GM19452 (cell line): Measurements from ENCODE around the gene RPS15.
"Not testable (repeated sequence)": the region's sequence is repeated elsewhere in the genome, so short reads cannot be mapped to it uniquely, and the experiment has no call there.

Experiments
- ATAC-seq: cut with Tn5 transposase; IDR thresholded peaks from one replicate; pipeline ENCODE4 v1.9.1; 2021; ENCODE audit not compliant: unreplicated experiment

Gene RPS15

GRCh38 chr19:1433119-1434039 lies 4.8 kb upstream of the RPS15 start:
- no peak for ATAC-seq

DNA sequence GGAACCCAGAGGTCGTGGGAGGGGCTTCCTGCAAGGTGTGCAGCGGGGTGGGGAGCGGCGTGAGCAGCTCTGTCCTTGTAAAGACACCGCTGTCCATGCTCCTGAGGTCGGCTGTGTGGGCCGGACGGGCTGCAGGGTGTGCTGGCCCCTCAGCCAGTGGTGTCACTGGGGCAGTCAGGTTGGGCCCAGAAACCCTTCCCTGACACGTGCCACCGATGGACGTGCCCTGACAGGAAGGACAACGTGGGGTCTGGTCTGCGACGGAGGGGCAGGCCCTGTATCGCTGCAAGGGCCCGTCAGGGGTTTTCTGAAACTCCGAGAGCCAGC lies 4.2 kb upstream of the RPS15 start:
- ATAC-seq = no peak

GRCh38 chr19:1434577-1435060 lies 3.6 kb upstream of the RPS15 start:
- no peak for ATAC-seq

DNA sequence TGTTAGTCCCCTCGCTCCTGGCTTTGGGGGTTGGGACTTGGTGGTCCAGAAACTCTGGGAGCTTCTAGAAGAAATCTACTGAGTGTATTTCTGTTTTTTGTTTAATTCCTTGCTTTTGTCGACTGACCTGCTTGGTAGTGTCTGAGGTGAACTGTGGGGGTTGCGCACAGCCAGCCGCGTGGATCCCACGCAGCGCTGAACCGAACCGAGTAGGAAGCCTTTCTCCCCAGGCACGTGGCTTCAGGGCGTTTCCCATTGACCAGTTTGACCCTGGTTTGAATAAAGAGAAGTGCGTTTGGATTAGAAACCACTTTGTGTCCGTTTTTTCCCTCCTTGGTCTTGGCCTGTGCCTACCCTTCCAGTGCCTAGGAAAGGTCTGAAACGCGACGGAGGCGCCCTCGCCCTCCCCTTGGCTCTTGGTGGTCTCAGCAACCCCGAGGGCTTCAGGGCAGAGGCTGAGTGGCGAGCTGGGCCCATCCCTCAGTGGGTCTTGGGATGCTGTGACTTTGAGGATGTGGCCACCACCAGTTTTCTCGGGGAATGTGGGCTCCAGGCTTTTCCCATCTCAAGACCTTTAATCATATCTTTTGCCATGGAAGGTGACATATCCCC lies 2.7 kb upstream of the RPS15 start:
- no peak for ATAC-seq

DNA sequence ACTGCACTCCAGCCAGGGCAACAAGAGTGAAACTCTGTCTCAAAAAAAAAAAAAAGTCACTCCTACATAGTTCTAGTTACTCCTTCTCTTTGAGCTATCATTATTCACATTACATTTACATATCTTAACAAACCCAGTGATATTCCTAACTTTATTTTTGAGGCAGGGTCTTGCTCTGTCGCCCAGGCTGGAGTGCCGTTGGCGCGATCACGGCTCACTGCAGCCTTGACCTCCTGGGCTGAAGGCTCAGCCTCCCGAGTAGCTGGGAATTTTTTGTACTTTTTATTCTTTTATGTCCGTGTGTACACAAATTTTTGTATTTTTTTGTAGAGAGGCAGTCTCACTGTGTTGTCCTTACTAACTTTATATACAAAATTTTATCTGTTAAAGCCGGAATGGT lies 587 bp upstream of the RPS15 start:
- no peak for ATAC-seq

- no peak for ATAC-seq
These were observed 748 bp downstream of the RPS15 start for GRCh38 chr19:1438933-1439354.

DNA sequence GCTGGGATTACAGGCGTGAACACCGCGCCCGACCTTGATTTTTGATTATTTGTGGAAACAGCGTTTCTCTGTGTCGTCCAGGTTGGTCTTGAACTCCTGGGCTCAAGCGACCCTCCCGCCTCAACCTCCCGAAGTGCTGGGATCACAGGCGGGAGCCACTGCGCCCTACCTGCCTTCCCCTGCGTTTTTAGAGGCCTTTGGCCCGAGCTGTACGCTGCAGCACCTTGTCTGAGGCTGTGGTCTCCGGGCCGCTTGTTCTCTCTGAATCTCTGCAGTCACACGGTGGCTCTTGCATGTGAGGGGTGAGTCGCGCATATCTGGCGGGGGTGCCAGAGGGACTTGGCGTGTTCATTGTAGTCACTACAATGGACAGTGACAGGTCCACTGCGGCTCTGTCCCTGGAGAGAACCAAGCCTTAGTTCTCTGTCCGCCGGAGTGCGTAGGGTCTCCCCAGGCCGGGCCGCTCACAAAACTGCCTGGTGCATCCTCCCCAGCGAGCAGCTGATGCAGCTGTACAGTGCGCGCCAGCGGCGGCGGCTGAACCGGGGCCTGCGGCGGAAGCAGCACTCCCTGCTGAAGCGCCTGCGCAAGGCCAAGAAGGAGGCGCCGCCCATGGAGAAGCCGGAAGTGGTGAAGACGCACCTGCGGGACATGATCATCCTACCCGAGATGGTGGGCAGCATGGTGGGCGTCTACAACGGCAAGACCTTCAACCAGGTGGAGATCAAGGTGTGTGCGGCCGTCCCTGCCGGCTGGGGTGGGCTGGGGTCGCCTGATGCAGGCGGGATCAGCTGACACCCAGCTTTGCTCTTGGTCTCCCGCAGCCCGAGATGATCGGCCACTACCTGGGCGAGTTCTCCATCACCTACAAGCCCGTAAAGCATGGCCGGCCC lies 1.6 kb downstream of the RPS15 start:
- not testable (repeated sequence) for ATAC-seq

DNA sequence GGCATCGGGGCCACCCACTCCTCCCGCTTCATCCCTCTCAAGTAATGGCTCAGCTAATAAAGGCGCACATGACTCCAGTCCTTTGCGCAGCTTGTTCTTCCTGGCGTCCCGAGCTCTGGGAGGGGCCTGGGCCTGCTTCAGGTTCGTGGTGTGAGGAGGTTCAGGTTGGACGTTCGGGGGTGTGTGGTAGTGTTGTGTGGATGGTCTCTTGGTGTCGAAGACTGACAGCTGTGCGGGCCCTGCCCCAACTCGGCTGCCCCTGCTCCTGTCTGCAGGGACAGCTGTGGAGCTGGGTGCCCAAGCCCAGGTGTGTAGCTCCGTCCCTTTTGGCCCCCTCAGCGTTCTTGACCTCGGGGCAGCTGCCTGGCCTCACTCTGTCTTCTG lies 2.2 kb downstream of the RPS15 start:
- ATAC-seq = no peak

DNA sequence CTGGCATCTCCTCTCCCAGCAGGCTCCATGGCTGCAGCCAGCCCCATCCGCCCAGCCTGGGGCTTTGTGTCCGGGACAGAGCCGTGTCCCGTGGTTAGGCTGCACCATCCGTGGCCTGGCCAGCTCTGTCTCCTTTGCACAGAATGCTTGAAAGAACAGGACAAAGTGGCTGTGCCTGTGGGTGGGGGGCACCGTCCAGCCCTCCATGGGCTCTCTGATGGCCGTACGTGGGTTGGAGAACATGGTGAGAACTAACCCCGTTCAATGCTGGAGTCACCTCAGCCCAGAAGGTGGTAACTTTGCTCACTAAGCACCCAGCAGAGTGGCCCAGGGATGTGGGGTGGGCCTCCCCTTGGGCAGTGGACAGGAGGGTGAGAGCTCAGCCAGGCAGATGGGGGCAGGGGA lies 2.8 kb downstream of the RPS15 start:
- ATAC-seq = no peak

DNA sequence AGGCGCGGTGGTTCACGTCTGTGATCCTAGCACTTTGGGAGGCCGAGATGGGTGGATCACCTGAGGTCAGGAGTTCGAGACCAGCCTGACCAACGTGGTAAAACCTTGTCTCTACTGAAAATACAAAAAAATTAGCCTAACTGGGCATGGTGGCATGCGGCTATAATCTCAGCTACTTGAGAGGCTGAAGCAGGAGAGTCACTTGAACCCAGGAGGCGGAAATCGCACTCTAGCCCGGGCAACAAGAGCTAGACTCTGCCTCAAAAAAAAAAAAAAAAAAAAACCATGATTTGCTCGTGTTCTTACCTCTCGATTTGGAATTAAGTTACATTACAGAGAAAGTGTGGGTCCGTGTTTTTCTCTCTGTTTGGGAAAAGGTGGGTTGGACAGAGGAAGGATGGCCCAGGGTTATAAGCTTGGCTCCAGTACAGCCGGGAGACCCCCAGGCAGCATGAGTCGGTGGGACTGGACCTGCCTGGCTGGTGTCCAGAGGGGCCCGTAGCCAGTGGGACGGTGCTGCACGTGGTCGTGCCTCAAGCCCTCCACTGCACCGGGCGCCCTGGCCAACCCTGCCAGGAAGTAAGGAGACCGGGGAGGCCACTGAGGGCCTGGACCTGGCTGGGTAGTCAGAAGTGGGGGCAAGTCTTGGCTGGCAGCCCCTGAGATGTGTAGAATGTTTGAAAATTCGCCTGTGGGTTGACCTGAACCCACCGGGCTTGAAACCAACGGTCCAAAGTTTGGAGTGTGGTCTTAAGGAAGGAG lies 3.7 kb downstream of the RPS15 start:
- no peak for ATAC-seq

DNA sequence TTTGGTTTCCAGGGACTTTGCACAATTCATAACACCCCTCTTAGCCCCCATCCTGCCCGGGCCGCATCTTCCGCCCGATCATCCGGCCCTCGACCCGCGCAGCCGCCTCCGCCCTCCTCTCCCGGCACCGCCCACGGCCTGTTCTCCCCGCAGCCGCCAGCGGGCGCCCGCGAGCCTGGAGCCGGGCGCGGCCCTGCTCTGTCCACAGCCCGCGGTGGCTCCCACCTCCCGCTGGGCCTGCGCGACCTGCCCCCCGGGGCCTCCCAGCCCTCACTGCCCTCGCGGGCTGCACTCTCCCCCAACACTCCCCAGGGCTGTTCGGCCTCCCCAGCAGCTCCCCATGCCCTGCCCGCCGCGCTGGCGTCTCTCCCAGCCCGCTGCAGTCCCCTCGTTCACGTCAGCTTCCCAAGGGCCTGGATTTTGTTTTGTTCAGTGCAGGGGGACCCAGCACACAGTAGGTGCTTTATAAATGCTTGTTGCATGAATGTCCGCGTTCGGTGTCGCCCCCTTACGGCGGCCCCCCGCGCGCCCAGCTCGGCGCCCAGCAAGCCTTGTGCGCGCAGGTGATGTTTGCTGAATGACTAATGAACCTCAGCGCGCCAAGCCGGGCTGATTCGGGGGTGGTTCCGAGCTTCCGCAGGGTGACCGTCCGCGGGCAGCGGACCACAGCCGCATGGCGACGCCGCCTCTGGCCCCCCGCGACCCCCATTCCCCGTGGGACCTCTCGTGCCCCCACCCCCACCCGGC lies 7.2 kb downstream of the RPS15 start:
- ATAC-seq = peak; percentile 68

GRCh38 chr19:1445932-1446712 lies 7.9 kb downstream of the RPS15 start:
- no peak for ATAC-seq

GRCh38 chr19:1446713-1447481 lies 8.7 kb downstream of the RPS15 start:
- no peak for ATAC-seq

- no peak for ATAC-seq
These were observed 9.3 kb downstream of the RPS15 start for GRCh38 chr19:1447504-1447903.

DNA sequence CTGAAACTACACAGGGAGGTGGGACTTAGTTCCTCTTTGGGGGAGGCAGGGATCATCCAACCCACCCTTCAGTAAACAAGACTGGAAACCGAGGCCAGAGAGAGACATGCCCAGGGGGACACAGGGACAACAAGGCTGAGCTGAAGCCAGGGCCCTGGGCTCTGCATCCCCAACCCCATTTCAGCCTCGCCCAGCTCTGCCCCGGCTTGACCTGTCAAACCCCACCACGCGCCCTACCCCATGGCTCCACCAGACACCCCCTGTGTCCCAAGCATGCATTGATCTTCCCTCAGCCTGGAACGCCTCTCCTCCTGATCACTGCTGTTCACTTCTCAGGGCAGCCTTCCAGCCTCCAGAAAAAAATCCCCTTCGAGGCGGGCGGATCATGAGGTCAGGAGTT lies 9.7 kb downstream of the RPS15 start:
- no peak for ATAC-seq

DNA sequence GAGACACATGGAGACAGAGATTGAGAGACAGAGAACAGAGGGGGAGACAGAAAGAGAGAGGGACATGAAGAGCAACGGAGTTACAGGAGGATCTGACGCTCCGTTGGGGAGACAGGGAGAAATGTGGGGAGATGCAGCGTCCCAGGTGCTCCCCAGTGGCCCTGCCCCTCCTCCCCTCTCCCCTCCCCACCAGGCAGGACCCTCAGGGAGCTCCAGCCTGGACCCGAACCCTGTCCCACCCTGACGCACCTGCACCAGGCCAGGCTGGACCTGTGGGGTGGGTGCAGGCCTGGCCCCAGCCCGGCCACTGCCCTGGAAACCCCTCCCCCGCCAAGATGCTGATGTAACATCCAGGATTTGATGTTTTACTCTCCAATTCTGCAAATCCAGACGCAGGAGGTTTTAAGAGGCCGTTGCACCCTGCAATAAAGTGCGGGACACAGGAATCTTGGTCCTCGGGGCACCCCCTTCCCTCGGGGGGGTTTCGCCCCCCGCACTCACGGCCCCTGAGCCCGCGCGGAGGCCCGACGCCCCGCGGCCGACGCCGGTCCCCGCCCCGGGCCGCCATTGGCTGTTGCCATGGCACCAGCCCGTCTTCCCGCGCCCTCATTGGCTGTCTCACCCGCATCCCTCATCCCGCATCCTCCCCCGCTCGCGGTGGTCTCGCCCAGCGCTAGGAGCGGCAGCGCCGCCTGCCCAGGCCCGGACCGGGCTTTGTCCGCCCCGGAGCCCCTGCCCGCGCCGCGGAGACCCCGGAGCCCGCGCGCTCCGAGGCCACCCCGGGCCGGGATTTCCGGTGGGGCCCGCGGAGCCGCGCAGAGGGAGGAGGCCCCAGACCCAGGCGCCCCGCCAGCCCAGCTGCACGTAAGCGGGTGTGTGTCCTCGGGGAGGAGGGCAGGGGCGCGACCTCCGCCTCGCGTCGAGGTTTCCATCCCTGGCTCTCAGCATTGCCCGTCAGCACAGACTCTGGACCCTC lies 11.6 kb downstream of the RPS15 start, which contains the start of gene APC2:
APC2 (plus strand) TSS at position 655 of the 976 bp plus-strand sequence. CDS start 2,881 bp downstream, outside the sequence.
- no peak for ATAC-seq
